ENCODE data around the gene SENP8.
"Not testable (repeated sequence)": the region's sequence is repeated elsewhere in the genome, so short reads cannot be mapped to it uniquely, and the experiment has no call there.

Gene SENP8

GRCh38 chr15:72155635-72156616, 37.7 kb downstream of the SENP8 start:
- DNase-seq (ENCODE audit: low read depth): peak; percentile 67

DNA sequence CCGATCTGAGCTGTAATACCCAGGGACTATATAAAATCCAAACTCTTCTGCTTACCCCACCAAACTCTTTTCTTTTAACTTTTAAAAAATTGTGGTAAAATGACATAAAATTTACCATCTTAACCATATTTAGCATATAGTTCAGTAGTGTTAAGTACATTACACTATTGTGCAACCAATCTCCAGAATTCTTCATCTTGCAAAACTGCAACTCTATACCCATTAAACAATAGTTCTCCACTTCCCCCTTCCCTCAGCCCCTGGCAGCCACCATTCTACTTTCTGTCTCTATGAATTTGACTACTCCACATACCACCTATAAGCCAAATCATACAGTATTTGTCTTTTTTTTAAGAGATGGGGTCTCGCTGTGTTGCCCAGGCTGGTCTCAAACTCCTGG, 38.7 kb downstream of the SENP8 start:
- DNase-seq (ENCODE audit: low read depth): no peak

DNA sequence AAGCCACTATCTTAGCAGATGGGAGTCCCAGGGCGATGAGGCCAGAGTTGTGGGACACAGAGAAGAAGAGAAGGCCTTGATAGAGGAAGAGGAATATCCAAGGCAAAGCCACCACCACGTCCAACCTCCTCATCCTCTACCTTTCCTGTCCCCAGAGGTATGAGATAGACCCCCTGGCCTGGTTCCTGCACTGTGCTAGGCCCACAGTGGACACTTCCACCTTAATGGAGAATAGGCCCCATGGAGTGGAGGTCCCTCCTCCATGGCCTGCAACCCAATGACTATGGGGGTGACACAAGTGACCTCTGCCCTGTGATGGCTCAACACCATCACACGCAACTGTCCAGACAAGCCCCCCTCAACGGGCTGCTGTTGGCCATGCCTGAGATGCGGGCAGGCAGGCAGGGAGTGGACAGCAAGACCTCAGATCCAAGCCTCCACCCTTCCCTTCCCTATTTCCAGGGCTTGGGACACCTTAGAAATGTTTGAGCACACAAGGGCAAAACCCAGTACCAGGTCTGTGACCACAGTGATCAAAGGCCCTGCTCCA, 42.6 kb downstream of the SENP8 start:
- no peak for DNase-seq (ENCODE audit: low read depth)

DNA sequence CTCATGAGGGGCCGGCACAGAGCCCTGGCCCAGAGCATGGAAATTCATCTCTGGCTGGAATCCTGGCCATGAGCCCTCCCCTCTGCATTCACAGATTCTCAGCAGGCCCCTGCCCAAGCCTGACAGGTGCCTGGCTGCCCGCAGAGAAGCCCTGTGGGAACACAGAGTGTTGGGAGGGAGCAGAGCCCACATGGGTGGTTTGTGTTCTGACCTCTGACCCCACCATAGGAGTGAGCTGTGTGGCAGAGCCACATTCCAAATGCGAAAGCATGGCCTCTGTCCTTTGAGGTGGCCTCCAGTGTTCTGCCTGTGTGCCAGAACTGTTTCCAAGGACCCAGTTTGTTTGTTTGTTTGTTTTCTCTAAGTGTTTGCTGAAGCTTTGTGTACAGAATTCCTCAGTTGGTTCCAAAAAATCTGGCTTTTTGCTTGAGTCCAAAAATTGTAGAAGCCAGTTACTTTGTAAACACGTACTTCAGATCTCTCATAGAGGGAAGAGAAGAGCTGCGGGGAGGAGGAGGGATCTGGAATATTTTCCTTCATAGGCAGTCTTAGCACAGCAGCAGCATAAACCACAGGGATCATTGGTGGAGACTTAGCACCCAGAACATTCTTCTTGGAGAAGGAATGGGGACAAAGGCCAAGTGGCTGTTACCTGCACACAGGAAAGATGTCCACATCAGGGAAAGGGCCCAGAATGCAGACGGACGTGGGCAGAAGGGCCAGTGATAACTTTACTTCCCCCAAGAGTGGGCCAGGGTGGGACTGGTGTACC, 43.3 kb downstream of the SENP8 start:
- no peak for DNase-seq (ENCODE audit: low read depth)

GRCh38 chr15:72162569-72162968, 44.4 kb downstream of the SENP8 start:
- no peak for DNase-seq (ENCODE audit: low read depth)

DNA sequence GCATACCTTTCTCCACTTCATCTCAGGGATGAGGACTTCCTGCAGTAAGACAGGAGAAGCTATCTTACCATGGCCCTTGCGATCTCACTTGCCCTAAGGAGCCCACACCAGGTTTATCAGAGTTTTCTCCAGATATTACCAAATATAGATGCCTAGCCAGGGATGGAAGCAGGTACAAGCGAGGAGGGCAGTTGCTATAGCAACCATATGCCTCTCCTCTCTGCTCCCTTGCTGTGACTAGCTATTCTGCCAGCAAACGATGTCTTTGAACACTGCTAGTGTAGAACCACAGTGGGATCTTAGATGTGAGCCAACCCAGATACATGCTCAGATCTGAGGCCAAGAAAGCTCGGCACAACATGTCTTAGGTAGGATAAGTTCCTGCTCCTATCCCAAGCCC, 45.5 kb downstream of the SENP8 start:
- no peak for DNase-seq (ENCODE audit: low read depth)

DNA sequence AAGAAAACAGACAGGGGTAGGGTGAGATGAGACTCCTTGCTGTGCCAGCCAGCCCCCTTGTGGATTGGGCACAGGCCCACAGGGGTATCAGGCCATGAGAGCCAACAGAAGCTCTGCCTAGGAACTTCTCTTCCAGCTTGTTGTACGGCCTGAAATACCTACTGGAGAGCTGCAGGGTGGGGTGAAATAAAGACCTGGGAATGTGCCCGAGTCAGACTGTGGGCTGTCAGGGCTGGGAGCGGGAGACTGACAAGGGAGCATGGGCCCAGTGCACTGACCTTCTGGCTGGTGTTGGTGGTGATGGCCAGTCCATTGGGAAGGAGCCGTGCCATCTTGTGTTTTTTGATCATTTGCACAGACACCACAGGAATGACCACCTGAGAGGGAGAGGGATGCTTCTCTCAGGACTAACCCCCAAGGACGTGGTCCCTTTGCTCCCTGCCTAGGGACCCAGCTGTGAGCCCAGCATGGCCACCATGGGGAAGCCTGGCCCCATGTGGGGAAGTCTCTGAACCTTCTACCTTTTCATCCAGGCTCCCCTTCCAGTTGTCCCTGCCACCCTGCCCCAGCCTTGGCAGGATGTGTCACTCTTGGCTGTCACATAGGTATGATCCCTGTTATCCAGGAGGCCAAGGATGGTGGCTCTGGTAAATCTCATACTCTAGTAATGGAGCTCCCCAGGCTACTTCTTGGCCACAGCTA, 48.7 kb downstream of the SENP8 start:
- no peak for DNase-seq (ENCODE audit: low read depth)

- DNase-seq (ENCODE audit: low read depth): no peak
Measured at GRCh38 chr15:72167445-72167844, 49.2 kb downstream of the SENP8 start.

- DNase-seq (ENCODE audit: low read depth): no peak
Measured at GRCh38 chr15:72168131-72168807, 50.1 kb downstream of the SENP8 start.

- DNase-seq (ENCODE audit: low read depth): no peak
Measured at GRCh38 chr15:72168808-72169190, 50.6 kb downstream of the SENP8 start.

DNA sequence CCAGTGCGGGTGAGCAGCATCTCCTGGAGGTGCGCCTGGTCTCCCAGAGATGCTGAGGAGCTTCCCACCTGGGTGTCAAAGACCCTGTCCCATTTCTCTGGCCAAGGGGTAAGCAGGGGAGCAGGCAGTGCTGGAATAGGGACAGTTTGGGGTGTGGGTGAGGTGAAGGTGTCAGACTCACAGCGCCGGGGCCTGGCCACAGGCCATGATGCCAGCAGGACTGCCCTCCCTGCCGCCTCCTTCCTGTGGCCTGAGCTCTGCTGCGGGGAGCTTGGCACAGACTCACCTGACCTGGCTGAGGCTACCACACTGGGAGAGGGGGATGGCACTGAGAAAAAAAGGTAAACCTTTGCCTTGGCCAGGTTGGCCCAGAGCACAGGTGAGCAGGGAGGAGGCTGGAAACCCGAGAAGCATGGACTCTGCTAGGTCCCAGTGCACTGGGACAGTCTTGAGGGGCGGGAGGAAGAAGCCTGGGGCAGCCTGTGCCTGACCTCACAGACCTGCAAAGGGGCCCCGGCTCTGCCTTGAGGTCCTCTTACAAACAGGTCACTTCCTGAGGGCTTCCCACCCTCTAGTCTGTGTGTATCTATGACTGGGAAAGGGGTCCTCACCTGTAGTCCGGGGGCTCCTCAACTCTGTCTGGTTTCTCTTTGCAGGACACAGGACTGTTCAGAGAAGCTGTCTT, 51.2 kb downstream of the SENP8 start:
- DNase-seq (ENCODE audit: low read depth): no peak

- DNase-seq (ENCODE audit: low read depth): no peak
Measured at GRCh38 chr15:72169921-72170611, 51.9 kb downstream of the SENP8 start.

DNA sequence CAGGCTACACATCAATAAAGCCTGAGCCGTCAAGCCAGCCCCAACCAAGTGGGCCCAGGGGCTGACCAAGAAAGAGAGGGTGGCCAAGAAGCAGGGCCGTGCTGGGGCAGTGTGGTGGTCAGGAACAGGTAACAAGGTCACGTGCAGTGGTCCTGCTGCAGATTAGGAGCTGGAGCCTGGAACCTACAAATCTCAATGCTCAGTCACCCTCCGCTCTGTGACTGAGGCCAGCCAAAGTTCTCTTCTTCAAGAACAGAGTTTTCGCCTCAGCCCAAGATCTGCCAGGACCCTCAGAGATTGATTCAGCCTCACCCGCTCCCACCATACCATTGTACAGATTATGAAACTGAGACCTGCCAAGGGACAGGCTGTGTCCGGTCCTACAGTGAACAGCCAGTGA, 52.5 kb downstream of the SENP8 start:
- no peak for DNase-seq (ENCODE audit: low read depth)

- not testable (repeated sequence) for DNase-seq (ENCODE audit: low read depth)
Measured at GRCh38 chr15:72171978-72172377, 53.8 kb downstream of the SENP8 start.

GRCh38 chr15:72172796-72173195, 54.6 kb downstream of the SENP8 start:
- DNase-seq (ENCODE audit: low read depth): no peak

- DNase-seq (ENCODE audit: low read depth): no peak
Measured at GRCh38 chr15:72173401-72173800, 55.2 kb downstream of the SENP8 start.

GRCh38 chr15:72173864-72174550, 55.8 kb downstream of the SENP8 start:
- DNase-seq (ENCODE audit: low read depth): no peak

- no peak for DNase-seq (ENCODE audit: low read depth)
Measured at GRCh38 chr15:72174551-72175165, 56.5 kb downstream of the SENP8 start.

Data from activated T-cell treated with anti-CD3 and anti-CD28 coated beads for 48 hours (primary cell).